Measurements from ENCODE around the gene PRKCZ.

DNA sequence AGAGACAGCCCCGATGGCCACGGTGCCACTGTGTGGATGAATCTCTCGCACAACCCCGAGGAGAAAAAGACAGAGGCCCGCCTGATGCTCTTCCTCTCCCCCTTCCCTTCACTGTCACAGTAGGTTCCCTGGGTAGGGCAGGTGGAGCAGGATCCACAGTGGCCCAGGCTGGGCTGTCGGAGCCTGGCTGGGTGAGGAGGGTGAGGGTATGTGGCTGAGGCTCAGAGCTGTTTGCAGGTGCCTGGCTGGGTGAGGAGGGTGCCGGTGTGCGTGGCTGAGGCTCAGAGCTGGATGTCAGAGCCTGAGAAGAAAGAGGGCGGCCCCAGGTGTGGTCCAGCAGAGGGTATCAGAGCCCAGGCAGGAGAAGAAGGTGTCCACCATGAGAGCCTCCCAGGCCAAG lies 49.4 kb upstream of the PRKCZ start:
- TF ChIP-seq, protein P1, sequence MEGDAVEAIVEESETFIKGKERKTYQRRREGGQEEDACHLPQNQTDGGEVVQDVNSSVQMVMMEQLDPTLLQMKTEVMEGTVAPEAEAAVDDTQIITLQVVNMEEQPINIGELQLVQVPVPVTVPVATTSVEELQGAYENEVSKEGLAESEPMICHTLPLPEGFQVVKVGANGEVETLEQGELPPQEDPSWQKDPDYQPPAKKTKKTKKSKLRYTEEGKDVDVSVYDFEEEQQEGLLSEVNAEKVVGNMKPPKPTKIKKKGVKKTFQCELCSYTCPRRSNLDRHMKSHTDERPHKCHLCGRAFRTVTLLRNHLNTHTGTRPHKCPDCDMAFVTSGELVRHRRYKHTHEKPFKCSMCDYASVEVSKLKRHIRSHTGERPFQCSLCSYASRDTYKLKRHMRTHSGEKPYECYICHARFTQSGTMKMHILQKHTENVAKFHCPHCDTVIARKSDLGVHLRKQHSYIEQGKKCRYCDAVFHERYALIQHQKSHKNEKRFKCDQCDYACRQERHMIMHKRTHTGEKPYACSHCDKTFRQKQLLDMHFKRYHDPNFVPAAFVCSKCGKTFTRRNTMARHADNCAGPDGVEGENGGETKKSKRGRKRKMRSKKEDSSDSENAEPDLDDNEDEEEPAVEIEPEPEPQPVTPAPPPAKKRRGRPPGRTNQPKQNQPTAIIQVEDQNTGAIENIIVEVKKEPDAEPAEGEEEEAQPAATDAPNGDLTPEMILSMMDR (conservative IDR thresholded peaks at IDR 0.05 in 1 of 2, IDR thresholded peaks at IDR 0.05 in 1 of 2; ENCODE audit: low read depth in 1 of 2, low read length in 2 of 2) = no peak
- TF ChIP-seq EZH2 (IDR thresholded peaks at IDR 0.05; ENCODE audit: low read length, missing control alignments) = no peak
